HS-5 (cell line): Measurements from ENCODE around the gene FHIT.
A peak's percentile ranks its signal among the peaks of the same experiment; 100 is the strongest.
"Not testable (repeated sequence)": the region's sequence is repeated elsewhere in the genome, so short reads cannot be mapped to it uniquely, and the experiment has no call there.

ENCODE experiments used
- DNase-seq: peaks from one replicate; pipeline ENCODE4 v3.0.0-alpha.2; 2012; ENCODE audit warnings: low read depth

Gene FHIT

GRCh38 chr3:59934560-59934959 is 1316.7 kb downstream of the FHIT start:
- not testable (repeated sequence) for DNase-seq

DNA sequence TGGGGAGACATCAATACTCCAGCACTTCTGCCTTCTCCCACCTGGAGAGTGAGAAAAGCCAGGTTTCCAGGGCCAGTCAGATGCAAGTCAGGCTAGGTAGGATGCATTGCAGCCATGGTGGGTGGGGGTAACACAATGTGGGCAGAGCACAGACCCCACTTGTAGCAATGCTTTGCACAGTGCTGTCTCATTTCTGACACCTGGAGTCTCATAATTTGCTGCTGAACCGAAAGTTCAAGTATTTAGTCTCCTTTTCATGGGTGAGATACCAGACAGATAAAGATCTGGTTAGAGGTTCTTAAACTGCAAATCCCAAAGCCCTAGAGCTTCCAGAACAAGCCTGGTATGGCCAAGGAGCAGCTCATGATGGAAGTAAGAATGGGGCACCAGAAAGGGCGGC is 1321.1 kb downstream of the FHIT start:
- DNase-seq: no peak

- no peak for DNase-seq
Measured at GRCh38 chr3:59927056-59927455, 1324.2 kb downstream of the FHIT start.

DNA sequence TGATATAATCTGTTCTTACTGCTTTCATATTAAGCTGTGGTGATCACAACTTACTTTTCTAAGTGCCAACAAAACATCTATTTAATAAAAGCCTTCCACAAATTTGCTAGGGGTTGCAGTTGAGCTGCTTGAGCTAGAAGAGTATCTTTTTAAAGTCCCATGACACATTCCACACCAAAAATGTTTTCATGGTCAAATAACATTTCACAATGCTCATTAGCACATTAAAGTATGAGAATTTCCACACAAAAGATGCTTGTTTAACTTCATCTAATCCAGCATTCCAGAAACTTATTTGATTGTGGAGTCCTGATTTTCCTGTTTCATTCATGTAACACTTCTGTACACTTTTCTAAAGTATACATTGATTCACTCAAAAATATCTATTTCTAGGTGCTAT is 1325.3 kb downstream of the FHIT start:
- no peak for DNase-seq

DNA sequence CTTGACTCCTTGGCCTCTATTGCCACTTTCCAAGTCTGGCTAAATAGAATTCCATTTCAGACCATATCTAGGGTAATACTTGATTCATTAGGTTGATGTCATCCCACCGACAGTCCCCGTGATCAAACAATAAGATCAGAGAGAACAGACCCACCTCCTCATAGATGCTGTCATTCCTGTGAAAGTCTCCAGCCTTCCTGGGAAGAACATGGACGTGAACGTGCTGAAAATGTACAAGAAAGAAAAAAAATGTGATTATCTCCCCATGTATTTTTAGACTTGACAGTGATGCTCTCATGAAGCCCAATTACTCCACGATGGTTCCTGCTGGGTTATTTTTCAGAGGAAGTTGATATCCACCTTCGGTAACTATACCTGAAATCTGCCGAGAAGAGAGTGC is 1329.1 kb downstream of the FHIT start:
- no peak for DNase-seq

- no peak for DNase-seq
Measured at GRCh38 chr3:59920822-59921221, 1330.4 kb downstream of the FHIT start.

GRCh38 chr3:59919586-59919985 is 1331.7 kb downstream of the FHIT start:
- no peak for DNase-seq

- no peak for DNase-seq
Measured at GRCh38 chr3:59914251-59914650, 1337.0 kb downstream of the FHIT start.

DNA sequence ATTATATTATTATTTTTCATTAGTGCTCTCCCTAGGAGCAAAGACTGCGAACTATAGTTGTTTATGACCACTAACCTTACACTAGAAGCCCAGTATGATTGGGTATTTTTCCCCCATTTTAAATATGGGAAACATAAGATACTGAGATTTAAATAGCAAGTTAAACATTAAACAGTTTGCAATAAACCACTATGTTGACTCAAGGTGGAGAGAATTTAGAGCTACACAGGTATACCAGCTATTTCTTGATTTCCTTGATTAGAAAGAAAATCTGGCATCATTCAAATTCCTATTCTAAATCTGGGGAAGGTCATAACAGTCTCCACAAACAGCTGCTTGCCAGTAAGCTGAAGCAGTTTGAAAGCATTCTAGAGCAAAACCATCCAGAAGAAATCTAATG is 1337.6 kb downstream of the FHIT start:
- DNase-seq: no peak

DNA sequence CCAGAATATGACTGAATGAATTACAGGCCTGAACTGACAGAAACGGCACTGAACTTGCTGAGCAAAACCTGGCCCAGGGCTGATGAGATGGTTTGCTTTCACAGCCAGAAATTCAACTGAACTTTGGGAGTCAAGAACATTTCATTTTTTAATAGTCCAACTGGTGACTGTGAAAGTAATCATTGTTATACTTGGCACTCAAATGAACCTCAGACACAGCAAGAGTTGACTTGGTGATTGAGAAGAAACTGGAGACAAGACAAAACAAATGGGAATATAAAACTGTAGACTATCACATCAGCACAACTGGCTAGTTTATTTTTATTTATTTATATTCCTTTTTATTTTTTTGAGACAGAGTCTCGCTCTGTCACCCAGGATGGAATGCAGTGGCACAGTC is 1342.6 kb downstream of the FHIT start:
- no peak for DNase-seq

GRCh38 chr3:59908280-59908679 is 1343.0 kb downstream of the FHIT start:
- DNase-seq: no peak

DNA sequence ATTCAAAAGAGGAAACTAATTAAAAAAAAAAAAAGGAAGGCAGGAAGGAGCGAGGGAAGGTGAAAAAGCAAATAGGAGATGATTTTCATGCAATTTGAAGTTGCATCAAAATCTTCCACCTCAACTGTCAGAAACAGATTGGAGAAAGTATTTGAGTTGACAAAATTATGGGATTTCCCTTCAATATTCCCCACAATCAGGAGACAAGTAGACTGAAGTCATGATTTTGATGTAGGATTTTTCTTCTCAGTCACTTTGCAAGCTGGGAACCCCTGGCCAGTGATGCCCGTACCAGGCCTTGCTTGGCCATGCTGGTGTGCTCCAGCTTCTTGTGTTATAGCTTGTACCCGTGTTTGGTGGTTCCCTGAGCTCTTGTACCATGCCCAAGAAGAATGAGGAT is 1347.0 kb downstream of the FHIT start:
- DNase-seq: no peak

GRCh38 chr3:59899061-59899460 is 1352.2 kb downstream of the FHIT start:
- DNase-seq: no peak

- DNase-seq: no peak
Measured at GRCh38 chr3:59895972-59896371, 1355.3 kb downstream of the FHIT start.

GRCh38 chr3:59894425-59895121 is 1356.7 kb downstream of the FHIT start:
- no peak for DNase-seq

GRCh38 chr3:59890639-59891038 is 1360.6 kb downstream of the FHIT start:
- DNase-seq: no peak

GRCh38 chr3:59886790-59887189 is 1364.5 kb downstream of the FHIT start:
- no peak for DNase-seq

DNA sequence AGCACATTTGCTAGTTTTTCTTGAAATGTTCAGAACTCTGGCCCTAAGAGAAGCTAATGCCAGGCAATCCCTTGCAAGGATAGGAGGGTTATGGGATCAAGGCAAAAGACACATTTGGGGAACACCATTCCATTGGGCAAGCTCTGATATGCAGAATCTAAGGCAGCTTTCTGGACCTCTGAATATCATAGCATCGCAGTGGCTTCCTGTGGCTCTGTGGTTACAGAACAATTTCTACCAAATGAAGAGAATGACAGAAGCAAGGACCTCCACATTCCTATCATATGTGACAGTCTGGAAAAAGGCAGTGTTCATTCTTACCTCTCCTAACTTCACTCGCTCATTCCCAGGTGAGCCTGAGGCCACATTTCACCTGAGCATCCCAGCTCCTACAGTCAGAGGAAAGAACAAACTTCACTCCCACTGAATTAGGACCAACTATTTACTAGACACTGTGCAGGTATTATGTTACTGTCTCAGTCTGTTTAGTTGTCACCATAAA is 1365.3 kb downstream of the FHIT start:
- no peak for DNase-seq

GRCh38 chr3:59885101-59885500 is 1366.2 kb downstream of the FHIT start:
- no peak for DNase-seq

DNA sequence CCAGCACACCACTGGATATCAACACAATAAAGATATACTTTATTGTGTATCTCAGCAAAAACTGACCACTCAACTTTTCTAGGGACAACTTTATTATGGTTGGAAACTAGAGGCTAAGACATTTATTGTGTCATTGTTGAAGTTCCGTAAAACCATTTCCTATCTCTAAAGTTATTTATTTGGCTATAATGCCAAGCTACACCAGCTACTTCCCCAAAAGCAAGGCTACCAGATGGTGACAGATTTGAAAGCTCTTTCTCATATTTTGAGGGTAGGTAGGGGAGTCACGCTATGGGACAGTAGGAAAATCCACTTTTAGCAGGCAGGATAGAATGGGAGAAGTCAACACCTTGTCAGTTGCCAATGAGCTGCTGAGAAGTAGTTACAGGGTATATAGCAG is 1366.8 kb downstream of the FHIT start:
- DNase-seq: no peak

- no peak for DNase-seq
Measured at GRCh38 chr3:59882746-59883145, 1368.5 kb downstream of the FHIT start.

DNA sequence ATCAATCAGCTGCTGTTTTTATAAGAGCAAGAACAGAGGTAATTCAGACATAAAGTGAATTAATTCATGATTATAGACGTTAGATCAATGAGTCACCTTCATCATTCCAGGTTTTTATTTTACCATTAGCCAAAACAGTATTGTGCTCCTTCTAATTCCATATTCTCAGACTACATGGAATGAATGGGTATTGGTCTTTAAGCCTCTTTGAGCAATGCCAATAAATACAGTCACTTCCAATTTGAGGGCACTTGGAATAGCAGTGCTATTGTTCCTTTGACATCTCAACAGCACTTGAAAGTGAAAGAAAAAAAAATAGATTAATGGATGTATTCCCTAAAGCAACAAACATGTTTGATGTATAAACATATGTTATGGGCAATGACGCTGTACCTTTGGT is 1370.5 kb downstream of the FHIT start:
- no peak for DNase-seq

DNA sequence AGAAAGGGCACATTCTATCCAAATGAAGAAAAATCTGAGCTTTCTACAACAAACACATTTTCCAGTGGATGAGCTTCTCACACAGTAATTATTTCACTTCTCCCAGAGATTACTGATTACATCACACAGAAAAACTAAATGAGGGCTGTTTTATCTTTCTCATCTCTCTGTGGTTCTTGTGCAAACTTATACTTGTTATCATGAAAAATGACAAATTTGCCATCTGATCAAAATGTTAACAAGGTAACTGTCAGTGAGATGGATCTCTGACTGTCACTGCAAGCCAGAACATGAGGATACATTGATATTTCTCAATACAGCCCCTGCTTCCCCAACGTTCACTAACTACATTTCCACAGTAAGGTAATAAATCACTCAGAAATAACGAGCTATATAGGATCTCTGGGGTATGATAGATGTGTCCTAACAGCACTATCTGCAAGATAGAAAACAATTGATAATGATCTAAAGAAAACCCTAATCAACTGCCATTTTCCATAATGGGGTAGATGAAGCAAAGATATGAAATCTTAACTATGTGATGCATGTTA is 1372.1 kb downstream of the FHIT start:
- DNase-seq: no peak

DNA sequence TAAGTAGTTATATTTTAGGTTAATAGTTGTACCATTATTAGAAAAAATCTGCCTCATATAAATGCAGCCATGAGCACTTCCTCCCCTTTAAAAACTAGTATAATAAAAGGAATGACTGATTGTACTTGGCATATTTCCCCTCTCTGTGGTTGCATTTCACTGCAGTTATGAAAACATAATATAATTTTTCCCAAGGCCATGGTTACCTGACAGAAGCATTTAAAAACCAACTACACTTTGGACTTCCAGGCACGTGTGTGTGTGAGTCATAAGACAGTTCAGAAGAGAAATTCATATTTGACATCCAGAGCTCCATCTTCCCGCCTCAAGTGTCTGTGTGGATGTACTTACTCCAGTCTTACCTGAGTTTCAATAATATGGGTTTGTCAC is 1373.2 kb downstream of the FHIT start:
- DNase-seq: peak; percentile 41
